Heart left ventricle (tissue), 13 donors: ENCODE data around the gene ITPK1.

Experiments
- CTCF ChIP-seq, 12 donors: fragments of 200-600 bp; sonication (generic) in 4 of 12; IDR thresholded peaks; one replicate each; pipeline versions ENCODE4 v1.5.0 to v1.8.0; 2018 to 2022; ENCODE audit warnings: antibody characterized with exemption in 12 of 12, mild to moderate bottlenecking in 5 of 12
- POLR2A ChIP-seq, 2 donors: fragments of 450-650 bp; IDR thresholded peaks; one replicate each; pipeline ENCODE4 v1.6.1; 2017; ENCODE audit warnings: antibody characterized with exemption in 2 of 2, mild to moderate bottlenecking in 2 of 2, moderate library complexity in 2 of 2
- donor health status: ischemic (EF 13 %, LVEDD 7.1; RV severe dilation, severe dysfunction).
- donor health status: DM: no; HTN: yes; CAD: no.
- donor health status: DM: no; HTN: no; CAD: no.
- donor health status: ischemic (EF 25% LVEDD 6.9; RV normal size, moderate dysfunction).
- donor health status: ischemic (EF 25% LVEDD 5.7; RV mildly dilated, moderate dysfunction).
- donor health status: ischemic (EF 35%, LVEDD 5.7; RV mildly dilated, moderate dysfunction).
- donor health status: nonischemic (EF 11% LVEDD 7.7; RV severe dilation, severe dysfunction).
- donor health status: DM: yes; HTN: yes; CAD: no.
- donor health status: PGD.
- donor health status: ischemic (EF 29% LVEDD 5.4; RV normal size, mild dysfunction).
- donor health status: nonischemic (EF 23%, LVEDD 6.1; RV moderate dilation, normal function).

- TF ChIP-seq CTCF (IDR thresholded peaks at IDR 0.05) = no peak
- no peak for TF ChIP-seq POLR2A (IDR thresholded peaks at IDR 0.05)
These were observed 82.4 kb downstream of the ITPK1 start for GRCh38 chr14:93033084-93033982.
